ENCODE data around the gene TMEM45A. TPM values are rescaled to one million over a fixed set of nuclear protein-coding genes. Genes with fewer than 3 reads are reported as not detected.
"Not testable (repeated sequence)": the region's sequence is repeated elsewhere in the genome, so short reads cannot be mapped to it uniquely, and the experiment has no call there.

TMEM45A gene
- total RNA-seq, 1 donor: 0.81 TPM

DNA sequence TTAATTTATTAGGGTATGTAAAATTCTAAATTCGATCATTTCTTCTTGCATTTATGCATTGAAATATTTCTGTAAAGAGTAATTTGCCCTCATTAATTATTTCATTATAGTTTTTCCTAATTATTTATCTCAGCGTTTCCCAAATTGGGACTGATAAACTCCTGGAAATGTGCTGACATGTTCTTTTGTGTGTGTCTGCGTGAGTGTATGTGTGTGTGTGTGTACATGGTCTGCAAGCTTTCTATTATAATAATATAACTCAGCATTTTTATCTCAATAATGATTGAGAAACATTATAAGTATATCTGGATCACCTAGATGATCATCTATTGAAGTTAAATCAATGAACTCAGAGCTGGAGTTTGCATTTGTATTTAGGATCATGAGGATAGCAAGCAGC, 38.7 kb downstream of the TMEM45A start:
- no peak for DNase-seq (ENCODE audit: low read depth in 2 of 3, low spot score in 2 of 3)

- DNase-seq (ENCODE audit: low read depth in 2 of 3, low spot score in 2 of 3): no peak
These were observed 40.0 kb downstream of the TMEM45A start for GRCh38 chr3:100532411-100532810.

DNA sequence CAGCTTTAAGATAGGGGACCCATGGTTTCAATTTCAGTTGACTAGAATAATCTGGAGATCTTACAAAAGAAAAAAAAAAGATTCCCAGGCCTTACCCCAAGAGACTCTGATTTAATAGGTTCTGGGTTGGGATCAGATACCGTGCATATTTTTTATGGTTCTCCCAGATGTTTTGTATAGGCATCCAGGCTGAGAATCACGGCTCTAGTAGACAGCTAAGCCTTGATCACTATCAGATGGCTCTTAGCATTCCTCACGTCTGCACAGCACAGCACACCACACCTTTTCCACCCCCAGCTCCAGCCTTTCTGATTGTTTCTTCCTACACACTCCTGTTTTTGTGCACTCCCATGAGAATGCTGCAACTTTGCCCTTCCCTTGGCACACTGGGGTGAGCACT, 40.8 kb downstream of the TMEM45A start:
- DNase-seq (ENCODE audit: low read depth in 2 of 3, low spot score in 2 of 3): no peak

DNA sequence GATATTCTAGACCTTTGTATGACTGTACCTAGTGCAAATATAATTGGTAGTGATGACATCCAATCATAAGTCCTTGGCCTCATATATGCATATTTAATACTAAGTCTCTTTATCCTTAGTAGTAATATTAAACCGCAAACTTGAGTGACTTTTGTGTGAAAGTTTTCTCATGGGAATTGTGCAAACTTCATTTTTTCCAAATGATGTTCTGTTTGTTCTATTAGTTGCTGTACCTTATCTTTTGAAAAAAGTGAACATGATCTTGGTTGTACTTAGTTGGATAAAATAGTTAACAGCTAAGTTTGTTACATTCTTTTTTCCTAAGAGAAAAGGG, 43.2 kb downstream of the TMEM45A start:
- DNase-seq (ENCODE audit: low read depth in 2 of 3, low spot score in 2 of 3): no peak

DNA sequence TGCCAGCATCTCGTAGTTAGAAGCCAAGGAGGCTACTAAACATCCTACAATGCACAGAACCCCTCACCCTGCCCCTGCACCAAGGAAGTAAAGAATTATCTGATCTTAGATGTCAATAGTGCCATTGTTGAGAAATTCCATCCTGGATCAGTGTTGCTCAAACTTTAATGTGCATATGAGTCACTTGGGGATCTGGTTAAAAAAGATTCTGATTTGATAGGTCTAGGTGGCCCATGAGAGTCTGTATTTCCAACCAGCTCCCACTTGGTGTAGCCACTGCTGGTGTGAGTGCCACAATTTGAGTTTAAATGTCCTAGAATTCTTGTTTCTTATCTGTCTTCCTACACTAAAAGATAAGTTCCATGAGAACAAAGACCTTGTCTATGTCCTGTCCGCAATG, 43.7 kb downstream of the TMEM45A start:
- no peak for DNase-seq (ENCODE audit: low read depth in 2 of 3, low spot score in 2 of 3)

DNA sequence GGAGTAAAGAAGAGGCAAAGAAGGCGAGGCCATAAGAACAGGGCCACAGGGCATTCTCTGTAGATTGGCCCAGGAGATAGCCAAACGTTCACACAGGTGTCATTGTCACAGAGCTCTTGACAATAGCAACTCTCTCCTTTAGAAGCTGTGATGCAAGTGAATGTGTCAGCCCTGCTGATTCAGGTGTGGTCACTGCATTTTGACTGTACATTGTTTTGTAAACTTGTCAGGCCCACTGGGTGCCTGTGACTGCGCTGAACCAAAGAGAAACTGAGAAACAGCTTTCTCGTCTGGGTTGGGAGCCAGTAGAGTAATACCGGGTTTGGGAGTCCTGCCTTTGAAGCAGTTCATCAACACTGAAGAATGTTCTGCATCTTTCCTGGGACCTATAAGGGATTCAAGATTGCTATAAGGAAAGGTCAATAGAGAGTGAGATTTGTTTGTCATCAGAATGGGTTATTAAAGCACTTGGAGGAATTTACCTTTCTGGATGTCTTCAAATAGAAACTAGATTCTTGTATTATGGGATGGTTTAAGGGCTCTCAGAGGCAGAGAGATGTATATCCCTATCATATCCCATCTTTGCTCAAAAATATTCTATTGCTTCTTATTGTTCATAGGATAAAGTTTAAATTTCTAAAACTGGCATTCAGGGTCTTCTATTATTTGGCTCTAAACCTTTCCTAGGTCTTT, 45.4 kb downstream of the TMEM45A start:
- DNase-seq (ENCODE audit: low read depth in 2 of 3, low spot score in 2 of 3): no peak

GRCh38 chr3:100538339-100538706, 45.9 kb downstream of the TMEM45A start:
- DNase-seq (ENCODE audit: low read depth in 2 of 3, low spot score in 2 of 3): no peak

GRCh38 chr3:100540791-100541334, 48.4 kb downstream of the TMEM45A start:
- no peak for DNase-seq (ENCODE audit: low read depth in 2 of 3, low spot score in 2 of 3)

DNA sequence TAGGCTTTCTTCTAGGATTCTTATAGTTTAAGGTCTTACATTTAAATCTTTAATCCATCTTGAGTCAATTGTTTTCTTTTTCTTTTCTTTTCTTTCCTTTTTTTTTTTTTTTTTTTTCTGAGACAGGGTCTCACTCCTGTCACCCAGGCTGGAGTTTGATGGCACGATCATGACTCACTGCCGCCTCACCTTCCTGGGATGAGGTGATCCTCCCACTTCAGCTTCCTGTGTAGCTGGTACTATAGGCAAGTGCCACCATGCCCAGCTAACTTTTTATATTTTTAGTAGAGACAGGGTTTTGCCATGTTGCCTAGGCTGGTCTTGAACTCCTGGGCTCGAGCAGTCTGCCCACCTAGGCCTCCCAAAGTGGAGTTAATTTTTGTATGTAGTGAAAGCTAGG, 49.0 kb downstream of the TMEM45A start:
- DNase-seq (ENCODE audit: low read depth in 2 of 3, low spot score in 2 of 3): not testable (repeated sequence)

GRCh38 chr3:100545371-100545770, 53.0 kb downstream of the TMEM45A start:
- DNase-seq (ENCODE audit: low read depth in 2 of 3, low spot score in 2 of 3): no peak

GRCh38 chr3:100546020-100546744, 53.8 kb downstream of the TMEM45A start:
- no peak for DNase-seq (ENCODE audit: low read depth in 2 of 3, low spot score in 2 of 3)

DNA sequence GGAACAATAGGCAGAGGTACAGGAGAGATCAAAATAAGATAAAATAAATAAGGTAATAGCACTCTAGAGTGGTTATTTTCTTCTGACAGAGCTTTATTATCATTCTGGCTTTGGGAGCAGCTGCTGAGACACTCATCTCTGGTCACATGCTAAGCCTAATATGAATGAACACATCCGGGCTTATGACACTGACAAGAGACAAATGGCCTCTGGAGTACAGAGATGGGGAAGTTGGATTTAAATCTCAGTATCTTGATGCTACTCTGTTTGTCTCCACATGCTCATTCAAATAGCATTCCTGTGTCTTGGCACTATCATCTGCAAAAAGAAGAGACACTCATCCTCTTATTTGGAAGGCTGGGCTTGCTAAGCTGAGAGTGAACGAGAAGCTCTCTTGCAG, 55.6 kb downstream of the TMEM45A start:
- no peak for DNase-seq (ENCODE audit: low read depth in 2 of 3, low spot score in 2 of 3)

DNA sequence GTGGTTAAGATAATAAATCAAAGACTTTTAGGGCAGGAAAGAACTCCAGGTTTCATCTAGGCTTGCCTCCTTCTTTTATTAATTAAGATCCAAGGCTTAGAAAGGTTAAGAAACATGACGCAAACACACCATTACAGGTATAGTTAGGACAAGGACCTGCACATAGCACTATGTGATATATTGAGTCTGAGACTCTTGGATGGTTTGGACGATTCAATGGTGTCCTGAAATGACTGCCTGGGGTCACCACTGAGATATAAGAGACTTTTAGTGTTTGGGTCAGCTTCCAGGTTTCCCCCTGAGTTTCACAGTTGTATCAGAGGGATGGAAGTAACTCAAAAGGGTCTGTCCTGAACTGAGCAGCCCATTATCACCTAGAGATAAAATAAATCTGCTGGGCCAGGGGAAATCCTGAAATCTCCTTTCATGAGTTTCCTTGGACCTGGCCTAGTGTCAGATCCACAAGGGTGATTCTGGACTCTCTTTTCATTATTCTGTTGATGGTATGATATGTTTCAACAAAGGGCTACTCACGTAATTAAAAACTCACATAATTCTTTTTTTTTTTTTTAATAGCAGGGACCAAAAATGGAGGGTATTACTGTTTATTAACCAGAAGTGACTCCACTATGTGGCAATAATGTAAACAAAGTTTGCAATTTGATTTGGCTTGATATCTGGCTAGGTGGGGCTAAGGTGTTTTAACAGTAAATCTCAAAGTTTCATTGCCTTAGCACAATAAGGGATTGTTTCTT, 61.4 kb downstream of the TMEM45A start:
- DNase-seq (ENCODE audit: low read depth in 2 of 3, low spot score in 2 of 3): no peak

DNA sequence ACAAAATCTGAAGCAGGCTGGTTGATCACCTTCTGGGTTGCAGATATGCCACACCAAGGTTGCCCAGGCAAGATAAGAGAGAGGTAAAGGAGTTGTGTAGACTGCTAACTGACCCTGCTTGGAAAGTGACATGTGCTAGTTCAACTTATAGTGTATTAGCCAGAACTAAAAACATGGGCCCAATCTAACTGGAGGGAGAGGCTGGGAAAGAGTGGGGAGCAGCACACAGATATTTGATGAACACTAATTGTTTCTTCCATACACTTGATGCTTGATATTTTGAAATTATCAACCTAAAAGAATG, 61.9 kb downstream of the TMEM45A start:
- no peak for DNase-seq (ENCODE audit: low read depth in 2 of 3, low spot score in 2 of 3)

DNA sequence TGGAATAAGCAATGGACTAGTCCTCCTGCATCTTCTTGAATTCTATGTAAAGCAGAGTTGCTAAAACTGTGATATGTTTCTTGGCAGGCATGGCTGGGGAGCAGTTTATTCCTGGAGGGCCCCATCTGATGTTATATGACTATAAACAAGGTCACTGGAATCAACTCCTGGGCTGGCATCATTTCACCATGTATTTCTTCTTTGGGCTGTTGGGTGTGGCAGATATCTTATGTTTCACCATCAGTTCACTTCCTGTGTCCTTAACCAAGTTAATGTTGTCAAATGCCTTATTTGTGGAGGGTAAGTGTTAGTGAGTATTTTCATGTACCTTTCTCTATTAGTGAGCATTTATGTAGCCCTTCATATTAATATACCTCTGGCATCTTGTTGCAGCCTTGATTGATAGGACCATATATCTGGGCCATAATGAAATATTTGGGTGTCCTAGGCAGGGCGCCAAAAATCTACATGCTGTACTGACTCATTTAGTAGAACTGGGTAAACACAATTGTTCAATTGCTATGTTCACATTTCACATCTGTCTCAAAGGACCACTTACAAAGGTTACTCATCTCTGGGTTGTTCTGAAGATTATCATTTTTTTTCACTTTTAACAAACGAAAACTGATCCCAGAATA, 64.4 kb downstream of the TMEM45A start:
- no peak for DNase-seq (ENCODE audit: low read depth in 2 of 3, low spot score in 2 of 3)

DNA sequence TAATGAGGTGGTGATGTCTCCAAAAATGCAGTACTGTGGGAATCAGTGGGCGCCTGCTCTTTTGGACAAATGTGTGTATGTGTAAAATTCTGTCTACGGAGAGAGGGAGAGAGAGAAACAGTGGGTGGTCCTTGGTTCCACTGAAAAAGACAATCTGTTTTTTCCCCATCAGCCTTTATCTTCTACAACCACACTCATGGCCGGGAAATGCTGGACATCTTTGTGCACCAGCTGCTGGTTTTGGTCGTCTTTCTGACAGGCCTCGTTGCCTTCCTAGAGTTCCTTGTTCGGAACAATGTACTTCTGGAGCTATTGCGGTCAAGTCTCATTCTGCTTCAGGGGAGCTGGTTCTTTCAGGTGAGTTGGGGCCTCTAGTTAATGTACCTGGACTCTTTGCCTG, 65.8 kb downstream of the TMEM45A start:
- no peak for DNase-seq (ENCODE audit: low read depth in 2 of 3, low spot score in 2 of 3)

DNA sequence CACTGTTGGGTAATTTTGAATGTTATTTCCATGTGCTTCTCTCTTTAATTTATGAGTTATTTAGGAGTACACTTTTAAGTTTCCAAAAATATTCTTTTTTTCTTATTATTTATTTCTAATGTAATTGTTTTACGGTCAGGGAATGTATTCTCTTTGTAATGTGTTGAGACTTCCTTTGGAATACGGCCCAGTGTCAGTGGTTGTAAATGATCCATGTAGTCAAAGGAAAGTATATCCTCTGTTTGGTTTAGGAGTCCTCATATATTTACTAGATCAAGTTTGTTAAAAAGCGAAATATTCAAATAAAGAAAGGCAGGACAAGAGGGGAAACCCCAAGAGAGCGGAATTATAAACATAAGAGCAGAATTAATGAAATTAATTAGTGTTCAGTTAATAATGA, 68.0 kb downstream of the TMEM45A start:
- DNase-seq (ENCODE audit: low read depth in 2 of 3, low spot score in 2 of 3): no peak

DNA sequence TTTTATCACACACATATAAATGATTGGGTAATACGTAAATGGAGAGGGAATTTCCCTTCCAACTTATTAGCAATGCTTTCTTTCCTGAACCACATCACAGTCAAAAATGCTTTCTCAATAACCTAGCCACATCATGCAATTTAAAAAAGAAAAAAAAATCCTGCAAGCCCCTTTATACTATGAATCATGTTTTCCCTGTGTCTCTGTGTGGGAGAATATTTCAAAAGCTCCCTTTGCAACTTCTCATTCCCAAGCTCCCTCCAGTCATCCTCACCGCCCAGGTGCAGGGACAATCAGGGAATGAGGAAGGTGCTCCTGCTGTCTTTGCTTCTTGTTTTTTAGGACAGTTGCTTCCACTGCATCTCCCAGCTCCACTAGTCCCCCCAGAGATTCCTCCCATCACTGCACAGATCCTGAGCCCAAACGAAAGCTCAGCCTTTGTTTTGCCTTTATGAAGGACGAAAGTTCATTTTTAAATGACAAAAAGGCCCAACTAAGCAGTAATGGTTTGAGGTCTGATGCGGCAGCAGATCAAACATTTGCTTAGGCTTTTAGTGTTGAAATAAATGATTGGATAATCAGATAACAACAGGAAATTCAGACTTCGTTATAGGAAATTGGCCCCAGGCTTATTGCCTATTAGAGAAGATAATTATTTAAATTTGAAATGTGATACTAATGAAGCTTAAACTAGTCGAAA, 69.2 kb downstream of the TMEM45A start:
- DNase-seq (ENCODE audit: low read depth in 2 of 3, low spot score in 2 of 3): no peak

GRCh38 chr3:100562224-100562857, 69.9 kb downstream of the TMEM45A start:
- DNase-seq (ENCODE audit: low read depth in 2 of 3, low spot score in 2 of 3): no peak

GRCh38 chr3:100563228-100563627, 70.8 kb downstream of the TMEM45A start:
- DNase-seq (ENCODE audit: low read depth in 2 of 3, low spot score in 2 of 3): no peak

Measured in hematopoietic multipotent progenitor cell (in vitro differentiated cells).